ENCODE measurements around the gene LDLRAD4. TPM values are rescaled to one million over a fixed set of nuclear protein-coding genes. Genes with fewer than 3 reads are reported as not detected.

LDLRAD4 gene
- total and polyA plus RNA-seq, 2 experiments from 2014 or later: 0.73 to 1.9 TPM

- Mint-ChIP-seq H3K4me3 (no peak overlapping the region), H3K9me3 (no peaks in the 10 kb centered on the region; the same call in 2 of the 3 replicates), H3K27me3 (ENCODE audit: insufficient read depth, low read depth, poor library complexity) (peaks cover 2% of the 10 kb centered on the region), H3K36me3 (ENCODE audit: low read depth) (no peaks in the 10 kb centered on the region), H3K4me1 (peaks cover 2% of the 10 kb centered on the region; the same call in 1 of the 3 replicates), H3K27ac (no peak overlapping the region)
- Histone ChIP-seq H2AFZ (no peak overlapping the region), H4K20me1 (replicated peaks; ENCODE audit: insufficient read depth) (no peaks in the 10 kb centered on the region), H3K9me2 (ENCODE audit: insufficient read depth) (no peaks in the 10 kb centered on the region), H3K27ac (ENCODE audit: low read depth) (no peak overlapping the region), H3K27me3 (ENCODE audit: insufficient read depth) (no peaks in the 10 kb centered on the region), H3K79me2 (replicated peaks; ENCODE audit: insufficient read depth) (no peaks in the 10 kb centered on the region), H3K4me3 (no peak overlapping the region), H3K4me2 (no peak overlapping the region), H3K36me3 (ENCODE audit: insufficient read depth) (no peaks in the 10 kb centered on the region), H3F3A (replicated peaks; ENCODE audit: low read depth) (no peaks in the 10 kb centered on the region), H3K4me1 (ENCODE audit: insufficient read depth) (no peaks in the 10 kb centered on the region)
- peak; percentile 7 for DNase-seq (ENCODE audit: low spot score)
- no peak for TF ChIP-seq NANOG (IDR thresholded peaks at IDR 0.05; ENCODE audit: borderline replicate concordance)
- TF ChIP-seq POLR2AphosphoS5 (IDR thresholded peaks at IDR 0.05; ENCODE audit: low read depth): no peak
- TF ChIP-seq STAT1 (IDR thresholded peaks at IDR 0.05; ENCODE audit: unreplicated experiment): no peak
- TF ChIP-seq EZH2 (IDR thresholded peaks at IDR 0.05; ENCODE audit: low read depth, unreplicated experiment): no peak
- TF ChIP-seq, protein P1, sequence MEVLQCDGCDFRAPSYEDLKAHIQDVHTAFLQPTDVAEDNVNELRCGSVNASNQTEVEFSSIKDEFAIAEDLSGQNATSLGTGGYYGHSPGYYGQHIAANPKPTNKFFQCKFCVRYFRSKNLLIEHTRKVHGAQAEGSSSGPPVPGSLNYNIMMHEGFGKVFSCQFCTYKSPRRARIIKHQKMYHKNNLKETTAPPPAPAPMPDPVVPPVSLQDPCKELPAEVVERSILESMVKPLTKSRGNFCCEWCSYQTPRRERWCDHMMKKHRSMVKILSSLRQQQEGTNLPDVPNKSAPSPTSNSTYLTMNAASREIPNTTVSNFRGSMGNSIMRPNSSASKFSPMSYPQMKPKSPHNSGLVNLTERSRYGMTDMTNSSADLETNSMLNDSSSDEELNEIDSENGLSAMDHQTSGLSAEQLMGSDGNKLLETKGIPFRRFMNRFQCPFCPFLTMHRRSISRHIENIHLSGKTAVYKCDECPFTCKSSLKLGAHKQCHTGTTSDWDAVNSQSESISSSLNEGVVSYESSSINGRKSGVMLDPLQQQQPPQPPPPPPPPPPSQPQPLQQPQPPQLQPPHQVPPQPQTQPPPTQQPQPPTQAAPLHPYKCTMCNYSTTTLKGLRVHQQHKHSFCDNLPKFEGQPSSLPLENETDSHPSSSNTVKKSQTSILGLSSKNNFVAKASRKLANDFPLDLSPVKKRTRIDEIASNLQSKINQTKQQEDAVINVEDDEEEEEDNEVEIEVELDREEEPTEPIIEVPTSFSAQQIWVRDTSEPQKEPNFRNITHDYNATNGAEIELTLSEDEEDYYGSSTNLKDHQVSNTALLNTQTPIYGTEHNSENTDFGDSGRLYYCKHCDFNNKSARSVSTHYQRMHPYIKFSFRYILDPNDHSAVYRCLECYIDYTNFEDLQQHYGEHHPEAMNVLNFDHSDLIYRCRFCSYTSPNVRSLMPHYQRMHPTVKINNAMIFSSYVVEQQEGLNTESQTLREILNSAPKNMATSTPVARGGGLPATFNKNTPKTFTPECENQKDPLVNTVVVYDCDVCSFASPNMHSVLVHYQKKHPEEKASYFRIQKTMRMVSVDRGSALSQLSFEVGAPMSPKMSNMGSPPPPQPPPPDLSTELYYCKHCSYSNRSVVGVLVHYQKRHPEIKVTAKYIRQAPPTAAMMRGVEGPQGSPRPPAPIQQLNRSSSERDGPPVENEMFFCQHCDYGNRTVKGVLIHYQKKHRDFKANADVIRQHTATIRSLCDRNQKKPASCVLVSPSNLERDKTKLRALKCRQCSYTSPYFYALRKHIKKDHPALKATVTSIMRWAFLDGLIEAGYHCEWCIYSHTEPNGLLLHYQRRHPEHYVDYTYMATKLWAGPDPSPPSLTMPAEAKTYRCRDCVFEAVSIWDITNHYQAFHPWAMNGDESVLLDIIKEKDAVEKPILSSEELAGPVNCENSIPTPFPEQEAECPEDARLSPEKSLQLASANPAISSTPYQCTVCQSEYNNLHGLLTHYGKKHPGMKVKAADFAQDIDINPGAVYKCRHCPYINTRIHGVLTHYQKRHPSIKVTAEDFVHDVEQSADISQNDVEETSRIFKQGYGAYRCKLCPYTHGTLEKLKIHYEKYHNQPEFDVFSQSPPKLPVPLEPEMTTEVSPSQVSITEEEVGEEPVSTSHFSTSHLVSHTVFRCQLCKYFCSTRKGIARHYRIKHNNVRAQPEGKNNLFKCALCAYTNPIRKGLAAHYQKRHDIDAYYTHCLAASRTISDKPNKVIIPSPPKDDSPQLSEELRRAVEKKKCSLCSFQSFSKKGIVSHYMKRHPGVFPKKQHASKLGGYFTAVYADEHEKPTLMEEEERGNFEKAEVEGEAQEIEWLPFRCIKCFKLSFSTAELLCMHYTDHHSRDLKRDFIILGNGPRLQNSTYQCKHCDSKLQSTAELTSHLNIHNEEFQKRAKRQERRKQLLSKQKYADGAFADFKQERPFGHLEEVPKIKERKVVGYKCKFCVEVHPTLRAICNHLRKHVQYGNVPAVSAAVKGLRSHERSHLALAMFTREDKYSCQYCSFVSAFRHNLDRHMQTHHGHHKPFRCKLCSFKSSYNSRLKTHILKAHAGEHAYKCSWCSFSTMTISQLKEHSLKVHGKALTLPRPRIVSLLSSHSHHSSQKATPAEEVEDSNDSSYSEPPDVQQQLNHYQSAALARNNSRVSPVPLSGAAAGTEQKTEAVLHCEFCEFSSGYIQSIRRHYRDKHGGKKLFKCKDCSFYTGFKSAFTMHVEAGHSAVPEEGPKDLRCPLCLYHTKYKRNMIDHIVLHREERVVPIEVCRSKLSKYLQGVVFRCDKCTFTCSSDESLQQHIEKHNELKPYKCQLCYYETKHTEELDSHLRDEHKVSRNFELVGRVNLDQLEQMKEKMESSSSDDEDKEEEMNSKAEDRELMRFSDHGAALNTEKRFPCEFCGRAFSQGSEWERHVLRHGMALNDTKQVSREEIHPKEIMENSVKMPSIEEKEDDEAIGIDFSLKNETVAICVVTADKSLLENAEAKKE (CRISPR knock-in tag; IDR thresholded peaks at IDR 0.05): no peak
- TF ChIP-seq, protein P2, sequence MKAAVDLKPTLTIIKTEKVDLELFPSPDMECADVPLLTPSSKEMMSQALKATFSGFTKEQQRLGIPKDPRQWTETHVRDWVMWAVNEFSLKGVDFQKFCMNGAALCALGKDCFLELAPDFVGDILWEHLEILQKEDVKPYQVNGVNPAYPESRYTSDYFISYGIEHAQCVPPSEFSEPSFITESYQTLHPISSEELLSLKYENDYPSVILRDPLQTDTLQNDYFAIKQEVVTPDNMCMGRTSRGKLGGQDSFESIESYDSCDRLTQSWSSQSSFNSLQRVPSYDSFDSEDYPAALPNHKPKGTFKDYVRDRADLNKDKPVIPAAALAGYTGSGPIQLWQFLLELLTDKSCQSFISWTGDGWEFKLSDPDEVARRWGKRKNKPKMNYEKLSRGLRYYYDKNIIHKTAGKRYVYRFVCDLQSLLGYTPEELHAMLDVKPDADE (IDR thresholded peaks at IDR 0.05): no peak
- ATAC-seq: no peak
These were observed 74.2 kb downstream of the LDLRAD4 start for GRCh38 chr18:13292736-13293135.

All from GM23338 (cell line).